AG09319 (cell line): ENCODE measurements around the gene SYK.

Experiments
- DNase-seq: peaks from one replicate; pipeline ENCODE4 v3.0.0-alpha.2; 2010; ENCODE audit warnings: low read depth; ENCODE audit errors: extremely low read depth
- TF ChIP-seq, protein P1 (sequence below): IDR thresholded peaks from 2 replicates; pipeline ENCODE4 v1.5.1; 2011; ENCODE audit warnings: low read depth, mild to moderate bottlenecking, inconsistent platforms, low read length, moderate library complexity

Gene SYK

DNA sequence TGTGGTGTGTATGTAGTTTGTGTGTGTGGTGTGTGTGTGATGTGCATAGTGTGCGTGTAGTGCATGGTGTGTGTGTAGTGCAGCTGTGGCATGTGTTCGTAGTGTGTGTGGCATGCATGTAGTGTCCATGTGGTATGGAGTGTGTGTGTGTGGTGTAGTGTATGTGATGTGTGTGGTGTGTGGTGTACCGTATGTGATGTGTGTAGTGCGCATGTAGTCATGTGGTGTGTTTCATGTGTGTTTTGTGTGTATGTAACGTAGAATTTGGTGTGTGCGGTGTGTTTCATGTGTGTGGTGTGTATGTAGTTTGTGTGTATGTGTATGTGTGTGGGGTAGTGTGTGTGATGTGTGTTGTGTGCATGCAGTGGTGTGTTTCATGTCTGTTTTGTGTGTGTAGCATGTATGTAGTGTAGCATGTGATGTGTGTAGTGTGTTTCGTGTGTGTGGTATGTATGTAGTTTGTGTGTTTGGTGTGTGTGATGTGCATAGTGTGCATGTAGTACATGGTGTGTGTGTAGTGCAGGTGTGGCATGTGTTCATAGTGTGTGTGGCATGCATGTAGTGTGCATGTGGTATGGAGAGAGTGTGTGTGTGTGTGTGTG, 40.7 kb downstream of the SYK start:
- DNase-seq = no peak
- TF ChIP-seq, protein P1, sequence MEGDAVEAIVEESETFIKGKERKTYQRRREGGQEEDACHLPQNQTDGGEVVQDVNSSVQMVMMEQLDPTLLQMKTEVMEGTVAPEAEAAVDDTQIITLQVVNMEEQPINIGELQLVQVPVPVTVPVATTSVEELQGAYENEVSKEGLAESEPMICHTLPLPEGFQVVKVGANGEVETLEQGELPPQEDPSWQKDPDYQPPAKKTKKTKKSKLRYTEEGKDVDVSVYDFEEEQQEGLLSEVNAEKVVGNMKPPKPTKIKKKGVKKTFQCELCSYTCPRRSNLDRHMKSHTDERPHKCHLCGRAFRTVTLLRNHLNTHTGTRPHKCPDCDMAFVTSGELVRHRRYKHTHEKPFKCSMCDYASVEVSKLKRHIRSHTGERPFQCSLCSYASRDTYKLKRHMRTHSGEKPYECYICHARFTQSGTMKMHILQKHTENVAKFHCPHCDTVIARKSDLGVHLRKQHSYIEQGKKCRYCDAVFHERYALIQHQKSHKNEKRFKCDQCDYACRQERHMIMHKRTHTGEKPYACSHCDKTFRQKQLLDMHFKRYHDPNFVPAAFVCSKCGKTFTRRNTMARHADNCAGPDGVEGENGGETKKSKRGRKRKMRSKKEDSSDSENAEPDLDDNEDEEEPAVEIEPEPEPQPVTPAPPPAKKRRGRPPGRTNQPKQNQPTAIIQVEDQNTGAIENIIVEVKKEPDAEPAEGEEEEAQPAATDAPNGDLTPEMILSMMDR = no peak

GRCh38 chr9:90842996-90843395, 41.4 kb downstream of the SYK start:
- TF ChIP-seq, protein P1 = no peak
- no peak for DNase-seq

GRCh38 chr9:90843525-90843924, 41.9 kb downstream of the SYK start:
- TF ChIP-seq, protein P1 = no peak
- no peak for DNase-seq

DNA sequence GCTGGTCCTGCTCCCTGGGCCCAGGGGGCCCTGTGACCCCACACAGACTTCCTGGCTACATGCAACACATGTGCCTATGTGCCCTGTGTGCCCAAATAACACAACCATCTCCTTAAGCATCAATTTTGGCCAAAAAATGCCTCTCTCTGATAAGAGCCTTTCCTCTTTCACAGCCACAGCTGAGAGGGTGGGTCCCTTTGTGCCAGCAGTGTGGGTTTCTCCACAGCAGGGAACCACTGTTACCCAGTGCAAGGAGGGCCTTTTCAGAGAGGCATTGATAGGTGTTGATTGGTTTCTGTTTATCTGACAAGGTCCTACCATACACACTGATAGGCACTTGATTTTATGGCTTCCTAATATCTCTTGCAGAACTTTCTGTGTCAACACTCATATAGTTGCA, 42.7 kb downstream of the SYK start:
- TF ChIP-seq, protein P1 = no peak
- no peak for DNase-seq

DNA sequence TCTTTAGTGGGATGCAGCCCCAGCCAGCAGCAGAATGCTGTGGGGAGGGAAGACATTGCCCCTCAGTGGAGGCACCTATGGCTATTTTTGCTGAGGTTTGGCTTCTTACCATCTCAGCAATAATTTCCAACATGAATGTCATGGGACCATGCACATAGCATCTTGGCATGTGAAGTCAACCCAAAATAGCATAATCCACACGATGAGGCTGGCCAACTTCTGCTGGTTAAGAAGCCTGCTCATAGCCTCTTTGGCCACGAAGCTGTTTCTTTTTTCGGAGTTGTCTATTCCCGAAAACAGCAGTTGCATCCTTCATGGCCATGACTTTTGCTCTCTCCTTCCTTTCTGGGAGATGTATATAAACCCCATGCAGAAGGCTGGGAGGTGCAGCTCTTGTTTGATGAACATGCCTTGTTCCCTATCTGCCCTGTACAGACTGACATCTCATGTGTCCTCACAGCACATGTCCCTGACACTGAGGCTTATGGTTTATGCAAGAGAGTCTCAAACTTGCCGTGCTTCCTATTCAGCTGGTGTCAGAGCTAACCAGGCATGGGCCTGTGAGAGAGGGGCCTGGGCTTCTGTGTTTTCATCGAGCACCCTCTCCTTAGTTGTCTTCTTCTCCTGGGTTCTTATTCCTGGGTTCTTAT, 45.3 kb downstream of the SYK start:
- TF ChIP-seq, protein P1 = no peak

GRCh38 chr9:90847971-90848370, 46.4 kb downstream of the SYK start:
- TF ChIP-seq, protein P1 = no peak
- DNase-seq = no peak

More for the DNA sequence above, 45.3 kb downstream of the SYK start:
- no peak for DNase-seq

GRCh38 chr9:90848866-90849265, 47.2 kb downstream of the SYK start:
- DNase-seq = no peak
- TF ChIP-seq, protein P1 = no peak
